SKM-1 treated with dmso at 0.1 percent for 144 hours (cell line): ENCODE results near the gene FRG2.
"Not testable (repeated sequence)": the region's sequence is repeated elsewhere in the genome, so short reads cannot be mapped to it uniquely, and the experiment has no call there.

Experiments used
- DNase-seq: peaks from one replicate; lab custom pipeline; 2025; ENCODE audit not compliant: unreplicated experiment; lab: John Stamatoyannopoulos, UW

The FRG2 gene

GRCh38 chr4:190027156-190027555 is at the start of gene FRG2:
Gene FRG2 (minus strand): TSS chr4:190027256. CDS start chr4:190027204, 52 bp downstream.
- DNase-seq, result not testable (repeated sequence)

GRCh38 chr4:190068351-190068750 is 41.3 kb upstream of the FRG2 start:
- DNase-seq, result not testable (repeated sequence)

GRCh38 chr4:190064805-190065204 is 37.7 kb upstream of the FRG2 start:
- not testable (repeated sequence) for DNase-seq

- DNase-seq, result not testable (repeated sequence)
Measured at GRCh38 chr4:190064342-190064741, 37.3 kb upstream of the FRG2 start, which contains the start of gene DBET. Gene DBET (plus strand): TSS chr4:190064502.

GRCh38 chr4:190058997-190059396 is 31.9 kb upstream of the FRG2 start:
- DNase-seq, result not testable (repeated sequence)

GRCh38 chr4:190049378-190050239 is 22.6 kb upstream of the FRG2 start:
- DNase-seq, result not testable (repeated sequence)

GRCh38 chr4:190047627-190048026 is 20.6 kb upstream of the FRG2 start:
- not testable (repeated sequence) for DNase-seq

- DNase-seq, result not testable (repeated sequence)
Measured at GRCh38 chr4:190040873-190041272, 13.8 kb upstream of the FRG2 start.

GRCh38 chr4:190037704-190038388 is 10.8 kb upstream of the FRG2 start:
- not testable (repeated sequence) for DNase-seq

GRCh38 chr4:190031264-190031663 is 4.2 kb upstream of the FRG2 start:
- DNase-seq, result not testable (repeated sequence)

- not testable (repeated sequence) for DNase-seq
Measured at GRCh38 chr4:190022614-190023281, 4.3 kb downstream of the FRG2 start.

- not testable (repeated sequence) for DNase-seq
Measured at GRCh38 chr4:190021973-190022372, 5.1 kb downstream of the FRG2 start.

GRCh38 chr4:190020790-190021717 is 6.0 kb downstream of the FRG2 start:
- no peak for DNase-seq

GRCh38 chr4:190019859-190020463 is 7.1 kb downstream of the FRG2 start:
- DNase-seq, result not testable (repeated sequence)

- DNase-seq, result no peak
Measured at GRCh38 chr4:190019023-190019858, 7.8 kb downstream of the FRG2 start.

GRCh38 chr4:190018201-190018920 is 8.7 kb downstream of the FRG2 start:
- no peak for DNase-seq

- DNase-seq, result no peak
Measured at GRCh38 chr4:190017357-190018200, 9.5 kb downstream of the FRG2 start.
